Fibroblast of peridontal ligament (primary cell): ENCODE data around the gene CYP3A4.
"Not testable (repeated sequence)": the region's sequence is repeated elsewhere in the genome, so short reads cannot be mapped to it uniquely, and the experiment has no call there.

Source experiments
- DNase-seq: peaks from one replicate; pipeline ENCODE4 v3.0.0-alpha.2; 2010; ENCODE audit errors: extremely low read depth

Gene CYP3A4

GRCh38 chr7:99723201-99723600 is 60.8 kb downstream of the CYP3A4 start:
- DNase-seq: not testable (repeated sequence)

DNA sequence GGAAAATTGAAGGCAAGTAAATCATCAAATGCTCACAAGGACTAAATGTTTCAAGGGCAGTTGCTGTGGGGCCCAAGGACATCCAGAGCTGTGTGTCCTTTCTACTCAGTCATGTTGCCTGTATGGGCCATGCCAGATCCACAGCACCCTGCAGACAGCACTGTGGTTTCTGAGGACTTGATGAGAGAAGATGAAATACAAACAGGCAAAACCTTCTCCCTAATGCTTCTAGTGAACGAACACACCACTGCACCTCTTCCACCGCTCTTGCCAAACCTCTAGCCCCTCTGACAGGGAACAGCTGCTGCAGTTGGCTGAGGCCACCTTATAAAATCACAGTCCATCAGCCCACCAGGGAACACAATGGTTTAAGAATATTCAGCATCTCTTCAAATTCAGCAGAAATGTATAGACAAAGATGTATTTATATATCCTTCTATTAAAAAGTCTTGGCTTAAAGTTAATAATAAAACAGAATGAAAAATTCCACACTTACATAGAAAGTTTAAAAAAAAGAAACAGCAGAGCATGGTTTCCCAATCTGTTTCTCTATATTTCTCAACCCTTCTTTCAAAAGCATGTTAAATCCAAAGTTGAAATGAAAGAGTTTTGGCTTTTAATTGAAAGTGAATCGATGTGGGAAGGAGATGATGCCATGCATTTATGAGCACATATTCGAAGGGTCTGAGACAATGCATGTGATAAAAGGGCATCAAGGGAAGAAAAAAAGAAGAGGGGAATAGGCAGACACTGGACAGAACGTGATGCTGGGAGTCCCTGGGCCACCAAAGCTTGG is 63.0 kb downstream of the CYP3A4 start:
- DNase-seq: no peak

- no peak for DNase-seq
These were observed 63.8 kb downstream of the CYP3A4 start for GRCh38 chr7:99719996-99720769.

GRCh38 chr7:99713995-99714570 is 69.9 kb downstream of the CYP3A4 start:
- DNase-seq: no peak

DNA sequence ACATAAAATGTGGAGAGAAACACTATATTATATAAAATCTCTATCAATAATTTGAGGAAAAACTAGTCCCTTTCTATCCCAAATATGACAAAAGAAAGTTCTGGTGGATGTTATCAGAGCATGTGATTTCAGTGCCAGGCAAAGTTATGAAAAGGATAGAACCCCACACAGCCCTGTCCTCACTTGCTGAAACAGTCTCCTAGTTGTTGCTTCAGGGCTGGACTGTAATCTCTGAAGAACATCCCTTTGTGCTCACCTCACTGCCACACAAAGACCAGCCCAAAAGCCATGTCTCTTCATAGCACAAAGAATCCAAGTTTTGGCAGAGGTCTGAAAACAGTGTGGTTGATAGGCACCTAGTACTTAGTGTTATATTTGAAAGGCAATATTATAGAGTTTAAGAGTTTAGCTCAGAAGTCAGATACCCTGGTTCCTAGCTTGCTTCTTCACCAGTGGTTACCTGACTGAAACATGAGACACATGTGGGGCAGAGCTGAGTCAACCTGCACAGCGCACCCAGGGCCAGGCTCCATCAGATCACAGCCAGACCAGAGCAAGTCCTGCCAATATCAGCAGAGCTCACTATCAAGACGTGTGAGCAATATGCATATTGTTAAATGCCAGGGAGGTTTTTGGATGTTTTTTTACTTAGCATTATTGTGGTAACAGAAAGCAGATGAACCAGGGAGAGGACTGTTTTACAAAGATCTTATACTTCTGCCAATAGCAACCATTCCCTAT is 74.0 kb downstream of the CYP3A4 start:
- DNase-seq: no peak

DNA sequence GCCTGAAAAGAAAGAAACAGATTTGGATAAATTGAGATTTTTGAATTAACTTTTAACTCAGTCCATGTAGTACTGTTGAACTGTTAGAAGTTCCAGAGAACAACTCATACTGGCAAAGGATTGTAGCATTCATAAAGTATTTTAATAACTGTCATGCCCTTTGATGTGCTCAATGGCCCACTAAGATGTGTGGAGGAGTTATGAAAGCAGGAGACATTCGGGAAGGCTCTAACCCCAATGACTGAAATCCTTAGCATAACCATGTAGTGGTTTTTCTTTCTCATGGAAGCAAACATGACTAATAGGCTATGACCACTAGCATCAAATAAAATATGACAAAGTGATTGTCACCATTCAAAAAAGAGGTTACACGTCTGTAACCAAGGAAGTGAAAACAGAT is 74.7 kb downstream of the CYP3A4 start:
- no peak for DNase-seq

DNA sequence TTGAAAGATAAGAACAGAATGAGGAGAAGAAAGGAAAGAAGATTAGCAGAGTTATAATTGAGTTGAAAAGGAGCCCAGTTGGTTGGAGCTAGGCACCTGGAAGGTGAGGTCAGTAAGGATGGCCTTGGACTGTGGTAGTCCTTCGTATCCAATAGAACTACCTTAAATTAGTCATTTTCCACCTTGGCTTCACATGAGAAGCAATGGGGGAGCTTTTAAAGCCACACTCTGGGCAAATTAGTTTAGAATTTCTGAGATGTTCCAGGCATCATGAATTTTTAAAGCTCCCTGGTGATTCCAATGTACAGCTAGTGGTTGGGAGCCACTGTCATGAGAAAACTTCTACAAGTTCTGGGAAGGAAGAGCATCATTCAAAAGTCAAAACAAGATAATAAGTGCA is 76.9 kb downstream of the CYP3A4 start:
- peak; percentile 25 for DNase-seq
